Activated CD4-positive, CD25-positive, alpha-beta regulatory T cell treated with anti-CD3 and anti-CD28 coated beads, Interleukin-2, amount 50 U/mL, for 16 hours (primary cell): ENCODE results near the gene FASN.

ENCODE experiments used
- DNase-seq: peaks from one replicate; pipeline ENCODE4 v3.0.0-alpha.2; 2020; ENCODE audit warnings: low read depth, low spot score

Gene FASN

DNA sequence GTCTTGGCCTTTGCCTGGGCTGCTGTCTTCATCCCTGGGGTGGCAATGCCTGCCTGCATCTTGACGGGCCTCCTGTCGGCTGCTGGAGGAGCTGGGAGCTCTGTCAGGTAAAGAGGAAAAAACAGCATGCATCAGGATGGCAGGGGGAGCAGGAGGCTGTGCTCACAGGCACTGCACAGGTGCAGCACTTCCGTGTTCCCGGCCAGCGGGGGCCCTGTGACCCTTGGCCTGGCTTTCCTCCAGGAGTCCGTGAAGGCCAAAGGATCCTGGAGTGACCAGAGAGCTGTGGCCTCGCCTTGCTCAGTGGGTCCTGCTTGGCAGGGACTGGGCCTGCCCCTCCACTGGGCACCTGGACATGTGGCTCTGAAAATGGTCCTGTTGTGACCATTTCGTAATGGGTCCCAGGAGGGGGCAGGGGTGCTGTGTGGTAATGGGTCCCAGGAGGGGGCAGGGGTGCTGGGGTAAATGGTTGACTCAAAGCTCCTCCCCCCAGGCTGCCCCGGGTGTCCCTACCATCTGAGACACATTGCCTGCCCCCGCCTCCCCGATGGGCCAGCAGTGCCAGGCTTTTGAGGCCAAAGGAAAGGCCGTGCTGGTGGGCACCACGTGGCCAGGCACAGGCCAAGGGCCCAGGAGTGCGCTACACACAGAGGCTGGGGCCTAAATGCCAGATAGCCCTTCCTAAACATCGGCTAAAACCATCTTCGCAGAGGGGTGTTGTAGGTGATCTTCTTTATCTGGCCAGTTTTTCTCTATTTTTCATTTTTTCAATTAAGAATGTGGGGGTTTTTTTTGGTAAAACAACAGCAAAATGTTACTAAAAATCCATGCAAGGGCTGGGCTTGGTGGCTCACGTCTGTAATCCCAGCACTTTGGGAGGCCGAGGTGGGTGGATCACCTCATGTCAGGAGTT lies 4.0 kb upstream of the FASN start:
- DNase-seq = no peak

DNA sequence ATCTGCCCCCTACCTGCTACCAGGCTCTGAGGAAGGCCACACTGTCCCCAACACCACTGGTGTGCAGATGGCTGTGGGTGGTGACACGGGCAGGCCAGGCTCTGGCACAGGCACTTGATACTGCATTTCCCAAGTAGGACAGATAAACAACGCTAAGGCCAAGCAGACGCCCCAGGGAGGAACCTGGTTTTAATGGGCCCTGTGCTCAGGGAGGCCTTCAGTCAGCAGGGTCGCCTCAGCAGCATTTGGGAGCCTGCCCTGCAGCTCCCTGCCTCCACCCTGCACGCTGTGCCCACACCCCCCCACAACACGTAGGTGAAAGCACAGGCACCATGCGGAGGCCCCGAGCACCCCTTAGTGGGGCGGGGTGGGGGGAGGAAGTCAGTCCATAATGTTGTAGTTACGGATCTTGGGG lies 3.3 kb upstream of the FASN start:
- no peak for DNase-seq

DNA sequence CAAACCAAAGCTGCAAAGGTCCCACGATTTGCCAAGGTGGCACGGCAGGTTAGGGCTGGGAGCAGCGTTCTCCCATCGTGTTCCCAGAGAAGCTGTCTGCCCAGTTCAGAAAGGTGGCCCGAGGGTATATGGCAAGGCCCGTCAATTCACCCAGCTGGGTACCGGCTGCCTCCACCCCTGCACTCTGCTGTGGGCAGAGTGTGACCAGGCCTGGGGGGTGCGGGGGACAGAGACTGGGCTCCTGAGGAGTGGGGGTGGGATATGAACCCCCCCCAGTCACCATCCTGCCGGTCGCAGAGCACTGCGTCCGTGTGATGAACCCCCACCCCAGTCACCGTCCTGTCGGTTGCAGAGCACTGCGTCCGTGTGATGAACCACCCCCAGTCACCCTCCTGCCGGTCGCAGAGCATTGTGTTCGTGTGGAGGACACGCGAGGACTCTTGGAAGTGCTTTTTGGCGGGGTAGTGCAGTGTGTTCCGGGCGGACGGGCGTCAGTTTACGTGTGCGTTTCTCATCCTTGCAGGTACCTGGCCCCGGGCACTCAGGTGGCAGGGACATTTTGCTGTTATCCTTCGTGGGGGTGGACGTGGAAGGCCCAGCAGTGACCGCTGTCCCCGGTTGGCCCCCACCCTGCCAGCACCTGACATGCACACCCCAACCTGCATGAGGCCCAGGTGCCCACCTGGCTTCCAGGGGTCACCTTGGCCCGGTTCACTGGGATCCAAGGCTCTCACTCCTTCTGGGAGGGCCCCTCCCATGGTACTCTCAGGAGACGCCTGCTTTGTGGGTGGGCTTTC lies 2.7 kb upstream of the FASN start:
- no peak for DNase-seq

GRCh38 chr17:82098939-82099763 lies 1.1 kb upstream of the FASN start:
- DNase-seq = no peak

- DNase-seq = no peak
These were observed 192 bp downstream of the FASN start for GRCh38 chr17:82097919-82098168.

GRCh38 chr17:82097184-82097918 lies 685 bp downstream of the FASN start:
- no peak for DNase-seq

DNA sequence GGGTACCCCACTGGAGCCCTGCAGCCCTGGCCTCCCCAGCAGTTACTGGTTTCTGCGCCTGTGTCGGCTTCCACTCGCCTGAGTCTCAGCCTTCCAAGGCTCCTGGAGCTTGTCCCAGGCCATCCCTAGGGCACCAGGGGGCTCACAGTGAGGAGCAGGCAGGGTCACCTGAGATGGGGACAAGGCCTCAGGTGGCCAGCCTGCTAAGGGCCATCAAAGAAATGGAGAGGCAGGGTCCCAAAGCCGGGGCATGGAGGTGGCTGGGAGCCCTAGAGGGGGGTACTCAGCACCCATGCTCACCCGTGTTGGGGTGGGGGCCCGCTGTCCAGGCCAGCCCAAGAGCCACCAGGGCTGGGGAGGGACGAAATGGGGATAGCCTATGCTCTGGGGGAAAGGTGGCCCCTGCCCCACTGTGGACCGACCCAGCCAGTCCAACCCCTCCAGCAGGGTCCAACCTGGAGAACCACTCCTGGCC lies 1.3 kb downstream of the FASN start:
- DNase-seq = no peak

- no peak for DNase-seq
These were observed 2.0 kb downstream of the FASN start for GRCh38 chr17:82095777-82096708.

DNA sequence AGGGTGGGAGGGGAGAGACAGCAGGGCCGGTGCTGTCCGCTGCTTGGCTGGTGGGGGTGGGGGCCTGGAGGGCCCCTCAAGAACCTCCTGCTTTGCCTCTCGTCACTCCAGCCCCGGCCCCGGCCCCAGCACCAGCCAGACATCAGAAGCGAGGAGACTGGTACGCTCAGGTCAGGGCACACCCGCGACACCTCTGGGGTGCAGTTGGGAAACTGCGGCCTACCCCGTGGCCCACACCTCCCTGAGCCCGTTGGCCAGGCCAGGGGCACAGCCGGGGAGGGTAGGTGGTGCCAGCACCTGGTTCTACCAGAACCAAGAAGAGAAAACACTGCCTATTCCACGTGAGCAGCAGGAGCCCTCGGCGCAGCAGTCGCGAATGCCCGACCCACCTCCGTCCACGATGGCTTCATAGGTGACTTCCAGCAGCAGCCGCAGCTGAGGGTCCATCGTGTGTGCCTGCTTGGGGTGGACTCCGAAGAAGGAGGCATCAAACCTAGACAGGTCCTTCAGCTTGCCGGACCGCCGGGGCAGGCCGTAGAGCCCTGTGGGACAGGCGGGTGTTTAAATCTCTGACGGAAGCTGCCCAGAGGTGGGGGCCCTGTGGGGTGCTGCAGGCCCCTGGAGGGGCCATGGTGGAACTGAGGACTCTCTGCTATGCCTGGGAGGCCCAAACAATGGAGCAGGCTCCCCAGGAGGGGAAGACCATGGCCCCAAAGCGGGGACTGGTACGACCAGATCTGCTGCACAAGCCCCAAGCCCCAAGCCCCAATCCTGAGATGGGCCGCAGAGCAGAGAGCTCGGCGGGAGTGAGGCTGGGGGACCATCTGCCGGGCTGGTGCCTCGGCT lies 2.9 kb downstream of the FASN start:
- no peak for DNase-seq

DNA sequence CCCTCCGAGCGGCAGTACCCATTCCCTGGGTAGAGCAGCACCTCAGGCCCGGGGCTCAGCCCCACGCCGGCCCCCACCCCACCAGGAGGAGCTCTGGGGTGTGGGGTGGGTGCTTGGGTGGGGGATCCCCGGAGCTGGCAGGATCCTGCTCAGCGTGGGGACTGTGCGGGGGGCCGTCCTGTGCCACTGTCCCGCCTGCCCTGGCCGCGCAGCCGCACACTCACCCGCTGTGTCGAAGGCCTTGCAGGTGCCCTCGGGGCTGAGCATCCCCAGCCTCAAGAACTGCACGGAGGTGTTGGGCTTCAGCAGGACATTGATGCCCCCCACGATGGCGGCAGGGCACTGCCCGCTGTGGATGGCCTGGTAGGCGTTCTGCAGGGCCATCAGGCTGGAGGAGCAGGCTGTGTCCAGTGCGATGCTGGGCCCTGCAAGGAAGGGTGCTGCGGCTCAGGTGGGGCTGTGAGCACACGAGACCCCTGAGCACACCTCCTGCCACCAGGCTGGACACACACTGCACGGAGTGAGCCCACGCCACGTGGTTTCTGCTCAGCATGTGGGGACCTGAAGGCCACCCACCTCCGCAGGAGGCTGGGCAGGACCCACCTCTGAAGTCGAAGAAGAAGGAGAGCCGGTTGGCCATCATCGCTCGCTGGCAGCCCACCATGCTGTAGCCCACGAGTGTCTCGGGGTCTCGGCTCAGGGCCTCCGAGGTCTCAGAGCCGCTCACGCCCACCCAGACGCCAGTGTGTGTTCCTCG lies 4.9 kb downstream of the FASN start:
- no peak for DNase-seq

DNA sequence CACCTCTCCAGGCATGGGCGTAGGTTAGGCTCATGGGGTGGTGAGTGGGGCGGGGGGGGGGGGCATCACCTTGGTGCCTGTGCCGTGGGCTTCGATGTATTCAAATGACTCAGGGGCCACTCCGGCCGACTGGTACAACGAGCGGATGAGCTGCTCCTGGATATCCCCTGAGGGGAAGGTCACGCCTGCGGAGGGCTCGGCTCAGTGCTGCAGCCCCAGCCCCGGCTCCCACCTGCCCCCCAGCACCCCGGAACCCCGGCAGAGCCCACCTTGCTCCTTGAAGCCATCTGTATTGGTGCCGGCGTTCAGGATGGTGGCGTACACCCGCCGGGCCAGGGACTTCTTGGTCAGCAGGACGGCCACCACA lies 5.4 kb downstream of the FASN start:
- DNase-seq = no peak

GRCh38 chr17:82092094-82092586 lies 5.9 kb downstream of the FASN start:
- no peak for DNase-seq

DNA sequence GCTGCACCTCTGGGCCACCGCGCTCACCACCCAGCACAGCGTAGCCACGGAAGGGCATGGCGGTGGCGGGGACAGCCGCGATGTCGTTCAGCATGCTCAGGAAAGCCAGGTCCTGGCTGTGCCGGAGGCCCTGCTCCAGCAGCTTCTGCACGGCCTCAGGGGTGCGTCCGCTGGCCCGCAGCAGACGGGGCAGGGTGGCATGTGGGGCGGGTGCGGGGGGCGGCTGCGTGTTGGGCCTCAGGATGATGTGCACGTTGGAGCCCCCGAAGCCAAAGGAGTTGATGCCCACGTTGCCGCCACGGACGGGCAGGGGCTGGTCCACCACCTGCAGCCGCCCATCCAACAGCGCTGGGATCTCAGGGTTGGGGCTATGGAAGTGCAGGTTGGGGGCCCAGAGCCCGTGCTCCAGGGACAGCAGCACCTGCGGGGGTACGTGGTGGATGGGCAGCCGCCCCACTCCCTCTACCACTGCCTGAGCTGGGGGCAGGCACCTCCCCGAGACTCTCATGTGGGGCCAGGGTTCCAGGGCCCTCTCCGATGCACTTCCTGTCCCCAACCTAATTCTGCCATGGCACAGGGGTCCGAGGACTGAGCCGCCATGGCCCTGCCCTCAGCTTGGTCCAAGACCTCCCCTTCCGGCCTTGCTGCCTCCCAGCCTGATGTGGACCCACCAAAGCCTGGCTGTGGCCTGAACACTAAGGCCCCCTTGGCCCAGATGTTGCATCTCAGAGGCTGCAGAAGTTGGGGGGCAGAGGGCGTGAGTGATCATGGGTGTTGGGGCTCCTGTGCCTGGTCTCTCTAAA lies 6.6 kb downstream of the FASN start:
- no peak for DNase-seq

DNA sequence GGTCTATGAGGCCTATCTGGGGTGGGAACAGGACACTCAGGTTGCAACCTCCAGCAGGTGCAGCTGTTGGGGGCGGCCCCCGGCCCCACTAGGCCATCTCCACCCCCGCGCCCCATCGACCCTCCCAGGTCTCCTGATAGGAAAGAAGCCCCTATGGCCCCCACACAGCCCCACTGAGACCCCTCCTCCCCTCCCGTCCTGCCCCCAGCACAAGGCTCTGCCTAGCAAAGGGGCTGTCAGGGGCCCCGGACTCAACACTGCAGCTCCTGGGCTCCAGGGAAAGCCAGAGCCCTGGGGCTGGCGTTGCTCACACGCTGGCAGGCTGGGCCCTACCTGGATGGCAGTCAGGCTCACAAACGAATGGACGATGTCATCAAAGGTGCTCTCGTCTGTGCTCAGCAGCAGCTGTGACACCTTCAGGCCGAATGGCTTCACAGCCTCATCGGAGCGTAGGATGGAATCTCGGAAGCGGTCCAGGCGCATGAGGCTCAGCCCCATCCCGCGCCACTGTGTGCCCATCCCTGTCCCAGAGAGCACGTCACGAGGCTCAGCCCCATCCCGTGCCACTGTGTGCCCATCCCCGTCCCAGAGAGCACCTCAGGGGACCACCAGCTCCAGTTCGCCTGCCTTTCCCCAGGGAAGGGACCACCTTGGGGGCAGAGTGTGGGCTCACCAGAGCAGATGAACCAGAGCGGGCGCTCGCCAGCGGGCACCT lies 7.3 kb downstream of the FASN start:
- no peak for DNase-seq

DNA sequence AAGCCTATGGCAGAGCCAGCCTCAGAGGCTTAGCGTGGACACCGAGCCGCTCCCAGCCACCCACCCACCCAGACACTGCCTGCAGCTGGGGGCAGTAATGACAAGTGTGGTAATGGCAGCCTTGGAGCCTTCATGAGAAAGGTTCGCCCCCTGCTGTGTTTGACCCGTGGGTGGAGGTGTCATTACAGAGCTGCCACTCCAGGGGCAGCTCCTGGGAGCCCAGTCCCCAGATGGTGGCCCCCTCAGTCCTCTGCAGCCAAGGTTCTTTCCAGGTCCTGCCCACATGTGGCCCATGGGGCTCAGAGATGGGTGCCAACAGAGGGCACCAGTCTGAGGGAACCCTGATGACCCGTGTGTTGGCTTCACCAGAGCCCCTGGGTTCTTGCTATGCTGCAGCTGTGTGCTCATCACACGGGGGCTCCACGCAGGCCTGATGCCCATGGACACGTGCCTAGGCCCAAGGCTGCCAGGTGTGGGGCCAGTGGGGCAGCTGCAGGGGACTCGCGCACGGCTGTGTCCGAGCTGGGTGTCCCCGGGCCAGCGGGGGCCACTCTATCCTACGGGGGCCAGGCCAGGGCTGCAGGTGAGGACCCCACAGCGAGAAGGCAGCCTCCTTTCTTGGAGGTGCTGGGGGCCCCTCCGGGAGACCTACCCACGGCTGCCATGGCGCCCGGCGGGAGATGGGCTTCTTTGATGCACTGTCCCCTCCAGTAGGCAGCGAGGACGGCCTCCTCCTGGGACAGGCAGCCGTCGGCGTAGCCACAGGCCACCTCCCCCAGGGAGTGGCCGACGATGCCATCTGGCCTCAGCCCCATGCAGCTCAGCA lies 8.1 kb downstream of the FASN start:
- DNase-seq = no peak
